ENCODE measurements around the gene LOXL1. TPM values are rescaled to one million over a fixed set of nuclear protein-coding genes. Genes with fewer than 3 reads are reported as not detected.
"Not testable (repeated sequence)": the region's sequence is repeated elsewhere in the genome, so short reads cannot be mapped to it uniquely, and the experiment has no call there.

Gene LOXL1
- total RNA-seq, 1 experiment from 2014 or later, result 11.8 TPM

DNA sequence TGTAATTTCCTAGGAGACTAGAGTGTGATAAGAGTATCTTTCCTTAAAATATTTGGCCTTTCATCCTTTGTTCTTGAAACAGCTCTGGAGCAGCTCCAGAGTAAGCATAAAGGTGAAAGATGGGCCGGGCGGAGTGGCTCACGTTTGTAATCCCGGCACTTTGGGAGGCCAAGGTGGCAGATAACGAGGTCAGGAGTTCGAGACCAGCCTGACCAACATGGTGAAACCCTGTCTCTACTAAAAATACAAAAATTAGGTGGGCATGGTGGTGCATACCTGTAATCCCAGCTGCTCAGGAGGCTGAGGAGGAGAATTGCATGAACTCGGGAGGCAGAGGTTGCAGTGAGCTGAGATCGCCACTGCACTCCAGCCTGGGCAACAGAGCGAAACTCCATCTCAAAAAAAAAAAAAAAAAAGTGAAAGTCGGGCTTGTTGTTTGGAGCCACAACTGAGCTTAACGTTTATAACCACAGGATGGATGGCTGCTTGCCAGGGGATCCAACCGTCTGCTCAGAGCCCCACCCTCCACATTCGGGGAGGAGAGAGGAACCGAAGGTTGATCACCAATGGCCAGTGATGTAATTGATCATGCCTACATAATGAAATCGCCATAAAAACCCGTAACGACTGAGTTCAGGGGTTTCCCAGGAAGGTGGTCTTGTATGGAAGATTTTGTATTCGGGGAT is 49.3 kb downstream of the LOXL1 start:
- not testable (repeated sequence) for H3K4me3 ChIP-seq (ENCODE audit: insufficient read depth, low read depth, low read length); H3K27me3 ChIP-seq (ENCODE audit: control insufficient read depth, insufficient read depth, low read length); H3K36me3 ChIP-seq (replicated peaks; ENCODE audit: control insufficient read depth, insufficient read depth, low read length)
- DNase-seq, result peak; percentile 14

DNA sequence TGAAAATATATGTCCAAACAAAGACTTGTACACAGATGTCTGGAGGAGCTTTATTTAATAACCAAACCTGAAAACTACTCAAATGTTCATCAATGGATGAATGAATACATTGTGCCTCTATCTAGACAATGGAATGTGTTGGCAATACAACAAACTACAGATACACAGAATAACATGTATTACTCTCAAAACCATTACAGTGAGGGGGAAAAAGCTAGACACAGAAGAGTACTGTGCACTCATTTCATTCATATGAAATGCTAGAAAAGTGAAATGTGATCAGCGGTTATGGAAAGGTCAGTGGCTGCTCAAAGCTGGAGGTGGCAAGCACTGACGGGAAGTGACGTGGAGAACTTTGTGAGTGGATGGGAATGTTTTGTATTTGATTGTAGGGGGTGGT is 52.6 kb downstream of the LOXL1 start:
- DNase-seq, result no peak
- H3K36me3 ChIP-seq (replicated peaks; ENCODE audit: control insufficient read depth, insufficient read depth, low read length), result no peaks in the 10 kb centered on the region
- H3K4me3 ChIP-seq (ENCODE audit: insufficient read depth, low read depth, low read length), result no peak overlapping the region
- no peaks in the 10 kb centered on the region for H3K27me3 ChIP-seq (ENCODE audit: control insufficient read depth, insufficient read depth, low read length)

DNA sequence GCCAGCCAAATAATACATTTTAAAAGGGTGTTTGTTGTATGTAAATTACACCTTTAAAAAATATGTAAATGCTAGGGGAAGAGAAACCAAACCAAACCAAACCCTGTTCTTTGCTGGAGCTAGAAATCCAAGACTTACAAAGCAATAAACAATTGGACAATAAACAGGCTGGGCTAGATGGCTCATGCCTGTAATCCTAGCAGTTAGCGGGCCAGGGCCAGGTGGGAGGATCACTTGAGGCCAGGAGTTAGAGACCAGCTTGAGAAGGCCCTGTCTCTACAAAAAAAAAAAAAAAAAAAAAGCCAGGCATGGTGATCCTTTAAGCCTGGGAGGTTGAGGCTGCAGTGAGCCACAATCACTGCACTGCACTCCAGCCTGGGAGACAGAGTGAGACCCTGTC is 53.4 kb downstream of the LOXL1 start:
- DNase-seq, result no peak
- Histone ChIP-seq H3K27me3 (ENCODE audit: control insufficient read depth, insufficient read depth, low read length) (no peaks in the 10 kb centered on the region), H3K4me3 (ENCODE audit: insufficient read depth, low read depth, low read length) (no peak overlapping the region), H3K36me3 (replicated peaks; ENCODE audit: control insufficient read depth, insufficient read depth, low read length) (no peaks in the 10 kb centered on the region)

DNA sequence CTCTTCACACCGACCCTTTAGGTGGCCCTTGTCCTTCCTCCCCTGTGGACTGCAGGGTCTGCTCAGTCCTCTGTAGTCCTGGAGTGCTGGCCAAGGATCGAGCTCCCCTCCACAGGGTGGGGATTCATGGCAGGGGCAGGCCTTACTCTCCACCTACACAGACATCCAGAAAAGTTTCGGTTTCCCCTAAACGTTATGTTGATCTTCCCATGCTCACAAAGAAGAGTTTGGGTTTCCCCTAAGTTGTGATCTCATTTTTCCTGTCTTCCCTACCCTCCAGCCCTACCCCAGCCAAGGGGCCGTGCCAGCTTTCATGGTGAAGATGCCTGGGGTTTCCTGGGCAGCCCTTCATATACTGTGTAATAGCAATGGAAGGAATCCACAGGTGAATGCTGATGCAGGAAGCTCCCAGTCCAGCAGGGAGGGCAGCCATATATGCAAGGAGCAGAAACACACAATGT is 55.5 kb downstream of the LOXL1 start:
- Histone ChIP-seq H3K36me3 (replicated peaks; ENCODE audit: control insufficient read depth, insufficient read depth, low read length) (no peaks in the 10 kb centered on the region), H3K27me3 (ENCODE audit: control insufficient read depth, insufficient read depth, low read length) (no peaks in the 10 kb centered on the region), H3K4me3 (ENCODE audit: insufficient read depth, low read depth, low read length) (no peak overlapping the region)
- no peak for DNase-seq

DNA sequence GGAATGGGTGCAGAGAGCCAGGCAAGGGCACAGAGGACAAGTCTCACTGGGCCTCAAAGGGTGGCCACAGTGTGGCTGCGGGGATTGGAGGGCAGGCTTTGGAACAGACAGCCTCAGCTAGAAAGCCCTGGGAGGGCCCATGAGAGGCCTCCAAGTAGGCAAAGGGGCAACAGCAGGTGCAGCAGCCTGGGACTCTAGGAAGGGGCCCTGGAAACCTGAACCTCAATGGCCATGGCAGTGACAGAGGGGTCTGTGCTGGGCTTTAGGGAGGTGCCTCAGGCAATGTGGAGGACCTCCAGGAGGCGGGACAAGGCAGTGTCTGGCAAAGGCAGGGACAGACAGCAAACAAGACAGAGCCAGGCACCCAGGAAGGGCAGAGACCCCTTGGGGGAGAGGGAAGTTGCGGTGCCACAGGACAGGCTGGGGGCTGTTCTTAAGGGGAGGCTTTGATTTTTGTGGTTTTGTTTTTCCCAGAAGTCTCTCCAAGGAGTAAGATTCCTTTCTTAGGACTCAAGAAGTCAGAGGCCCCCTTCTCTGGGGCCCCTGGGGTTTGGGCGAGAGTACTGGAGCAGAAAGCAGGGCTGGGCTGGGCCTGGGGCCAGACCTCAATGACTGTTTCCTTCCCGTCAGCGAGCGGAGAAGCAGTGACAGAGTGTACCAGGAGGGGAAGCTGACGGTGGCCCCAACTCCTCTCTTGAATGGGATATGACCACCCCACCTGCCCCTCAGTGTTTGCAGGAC is 56.1 kb downstream of the LOXL1 start:
- H3K4me3 ChIP-seq (ENCODE audit: insufficient read depth, low read depth, low read length), result no peak overlapping the region
- no peaks in the 10 kb centered on the region for H3K36me3 ChIP-seq (replicated peaks; ENCODE audit: control insufficient read depth, insufficient read depth, low read length)
- DNase-seq, result no peak

DNA sequence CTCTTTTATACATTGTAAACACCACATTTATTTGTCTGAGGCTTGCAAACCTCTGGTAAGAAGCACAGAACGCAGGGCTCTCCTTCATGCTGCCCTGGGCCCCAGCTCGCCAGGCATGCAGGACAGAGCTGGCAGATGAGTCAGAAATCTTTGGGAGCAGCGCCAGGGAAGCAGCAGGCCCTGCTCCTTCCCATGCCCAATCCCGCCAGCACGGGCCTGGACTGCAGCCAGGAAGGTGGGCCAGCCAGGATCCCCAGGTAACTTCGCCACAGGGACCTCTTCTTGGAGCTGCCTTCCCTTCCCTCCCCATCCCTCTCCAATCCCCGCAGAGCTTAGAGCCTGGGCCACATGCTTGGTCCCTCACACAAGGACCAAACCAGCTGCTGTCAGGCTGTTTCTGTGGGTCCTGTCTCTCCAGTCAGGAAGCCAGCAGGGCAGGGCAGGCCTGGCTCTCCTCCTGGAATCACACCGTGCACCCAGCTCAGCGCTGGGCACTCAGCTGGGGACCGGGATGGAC is 57.0 kb downstream of the LOXL1 start:
- no peaks in the 10 kb centered on the region for H3K36me3 ChIP-seq (replicated peaks; ENCODE audit: control insufficient read depth, insufficient read depth, low read length)
- H3K4me3 ChIP-seq (ENCODE audit: insufficient read depth, low read depth, low read length), result no peak overlapping the region
- H3K27me3 ChIP-seq (ENCODE audit: control insufficient read depth, insufficient read depth, low read length), result no peaks in the 10 kb centered on the region
- no peak for DNase-seq

More for the DNA sequence above, 56.1 kb downstream of the LOXL1 start:
- no peaks in the 10 kb centered on the region for H3K27me3 ChIP-seq (ENCODE audit: control insufficient read depth, insufficient read depth, low read length)

DNA sequence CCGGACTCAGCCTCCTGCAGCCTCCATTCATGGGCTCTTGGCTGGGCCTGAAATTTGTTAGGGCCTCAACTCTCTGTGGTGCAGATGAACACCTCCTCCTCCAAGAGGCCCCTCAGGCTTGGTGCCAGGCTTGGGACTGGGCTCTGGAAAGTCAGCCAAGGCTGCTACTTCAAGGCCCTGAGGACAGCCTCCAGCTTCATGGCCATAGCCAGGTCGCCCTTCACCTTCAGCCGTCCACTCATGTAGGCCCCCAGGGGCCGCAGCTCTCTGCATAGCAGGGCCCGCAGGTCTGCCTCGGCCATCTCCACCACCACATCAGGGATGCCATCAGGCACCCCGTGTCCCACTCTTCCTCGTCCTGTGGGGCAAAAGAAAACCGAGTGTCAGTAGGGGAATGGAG is 57.5 kb downstream of the LOXL1 start:
- Histone ChIP-seq H3K36me3 (replicated peaks; ENCODE audit: control insufficient read depth, insufficient read depth, low read length) (no peaks in the 10 kb centered on the region), H3K27me3 (ENCODE audit: control insufficient read depth, insufficient read depth, low read length) (no peaks in the 10 kb centered on the region), H3K4me3 (ENCODE audit: insufficient read depth, low read depth, low read length) (no peak overlapping the region)
- no peak for DNase-seq

DNA sequence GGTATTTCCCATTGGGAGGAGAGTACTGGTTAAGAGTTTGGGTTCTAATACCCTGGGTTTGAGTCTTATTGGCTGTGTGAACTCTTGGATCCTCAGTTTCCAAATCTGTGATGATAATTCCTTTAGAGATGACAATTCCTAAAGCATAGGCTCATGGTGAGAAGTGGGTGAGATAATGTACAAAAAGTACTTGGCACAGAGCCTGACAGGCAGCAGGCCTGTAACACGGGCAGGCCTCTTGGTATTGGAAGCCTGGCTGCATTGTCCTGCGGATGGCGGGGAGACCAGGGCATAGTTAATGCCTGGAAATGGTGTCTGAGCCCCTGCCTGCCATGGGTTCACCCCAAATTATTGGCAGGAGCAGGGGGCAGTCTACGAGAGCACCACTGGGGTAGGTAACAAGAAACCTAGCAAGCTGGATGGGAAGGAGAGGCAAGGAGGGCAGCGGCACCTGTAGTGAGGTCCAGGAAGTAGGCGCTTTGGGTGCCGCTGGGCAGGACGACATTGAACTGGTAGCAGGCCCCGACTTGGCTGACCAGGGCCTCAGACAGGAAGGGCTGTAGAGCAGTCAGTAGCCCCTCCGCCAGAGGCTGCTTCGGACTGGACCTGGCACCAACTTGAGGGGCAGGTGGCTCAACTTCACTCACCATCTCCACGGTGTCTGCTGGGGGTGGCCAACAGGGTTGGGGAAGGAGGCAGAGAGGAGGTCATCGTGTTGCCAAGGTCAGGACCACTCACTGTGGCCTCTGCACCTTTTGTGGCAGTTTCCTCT is 58.1 kb downstream of the LOXL1 start:
- Histone ChIP-seq H3K36me3 (replicated peaks; ENCODE audit: control insufficient read depth, insufficient read depth, low read length) (no peaks in the 10 kb centered on the region), H3K4me3 (ENCODE audit: insufficient read depth, low read depth, low read length) (no peak overlapping the region), H3K27me3 (ENCODE audit: control insufficient read depth, insufficient read depth, low read length) (no peaks in the 10 kb centered on the region)
- DNase-seq, result no peak

DNA sequence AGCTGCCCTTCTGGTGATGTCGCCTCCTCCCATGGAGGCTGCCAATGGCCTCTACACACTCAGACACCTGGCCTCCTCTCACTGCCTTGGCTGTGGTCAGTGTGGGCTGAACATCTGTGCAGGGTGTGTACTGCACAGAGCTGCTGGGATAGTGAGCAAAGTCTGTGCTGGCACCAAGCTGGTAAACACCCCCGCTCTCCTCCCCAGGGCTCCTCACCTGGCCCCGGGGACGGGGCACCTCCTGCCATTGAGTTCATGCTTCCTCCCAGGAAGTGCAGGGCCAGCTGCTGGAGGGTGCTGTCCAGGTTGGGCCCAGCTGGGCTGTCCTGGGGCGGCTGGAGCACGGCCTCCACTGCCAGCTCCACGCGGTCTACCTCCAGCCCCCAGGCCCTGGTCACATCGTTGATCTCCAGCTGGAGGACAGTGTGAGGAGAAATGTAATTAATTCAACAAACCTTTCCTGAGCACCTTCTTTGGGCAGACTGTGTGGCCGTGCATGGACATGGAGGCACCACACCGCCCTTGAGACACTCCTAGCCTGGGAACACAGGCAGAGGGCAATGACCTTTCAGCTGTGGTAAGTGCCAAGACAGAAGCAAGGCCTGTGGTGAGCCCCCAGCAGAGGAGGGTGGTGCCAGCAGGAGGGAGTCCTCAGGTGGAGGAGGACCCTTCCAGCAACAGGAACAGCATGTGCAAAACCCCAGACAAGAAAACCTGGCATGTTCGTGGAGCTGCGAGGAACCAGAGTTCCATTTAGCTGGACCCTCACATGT is 59.0 kb downstream of the LOXL1 start:
- H3K36me3 ChIP-seq (replicated peaks; ENCODE audit: control insufficient read depth, insufficient read depth, low read length), result no peaks in the 10 kb centered on the region
- no peak for DNase-seq
- no peak overlapping the region for H3K4me3 ChIP-seq (ENCODE audit: insufficient read depth, low read depth, low read length)
- H3K27me3 ChIP-seq (ENCODE audit: control insufficient read depth, insufficient read depth, low read length), result no peaks in the 10 kb centered on the region

DNA sequence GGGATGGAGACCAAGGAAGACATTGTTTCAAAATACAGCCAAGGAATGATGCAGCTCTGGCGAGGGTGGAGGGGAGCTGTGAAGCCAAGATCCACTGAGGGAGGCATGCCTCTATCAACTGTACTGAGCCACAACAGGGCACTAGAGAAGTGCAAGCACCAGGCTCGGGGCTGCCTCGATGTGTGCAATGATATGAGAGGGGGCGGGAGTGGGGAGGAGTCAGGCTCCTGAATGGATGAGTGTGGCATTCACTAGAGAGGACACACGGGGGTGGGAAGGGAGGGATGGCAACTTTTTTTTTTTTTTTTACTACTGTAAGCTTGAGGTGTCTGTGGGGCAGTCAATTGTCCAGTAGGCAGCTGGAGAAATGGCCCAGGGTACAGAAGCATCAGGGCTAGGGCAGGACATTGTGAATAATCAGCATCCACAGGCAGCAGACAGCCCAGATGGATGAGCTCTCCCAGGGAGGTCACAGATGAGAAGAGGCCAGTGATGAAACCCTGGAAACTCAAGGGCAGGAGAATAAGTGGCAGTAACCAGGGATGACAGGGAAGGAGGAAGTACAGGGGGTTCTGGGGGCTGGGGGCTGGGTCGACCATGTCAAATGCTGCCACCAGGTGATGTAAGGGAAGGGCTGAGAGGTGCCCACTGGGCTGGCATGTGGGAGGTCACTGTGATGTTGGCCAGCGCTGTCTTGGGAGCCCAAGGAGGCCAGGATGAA is 60.0 kb downstream of the LOXL1 start:
- Histone ChIP-seq H3K4me3 (ENCODE audit: insufficient read depth, low read depth, low read length) (no peak overlapping the region), H3K36me3 (replicated peaks; ENCODE audit: control insufficient read depth, insufficient read depth, low read length) (no peaks in the 10 kb centered on the region), H3K27me3 (ENCODE audit: control insufficient read depth, insufficient read depth, low read length) (no peaks in the 10 kb centered on the region)
- no peak for DNase-seq

DNA sequence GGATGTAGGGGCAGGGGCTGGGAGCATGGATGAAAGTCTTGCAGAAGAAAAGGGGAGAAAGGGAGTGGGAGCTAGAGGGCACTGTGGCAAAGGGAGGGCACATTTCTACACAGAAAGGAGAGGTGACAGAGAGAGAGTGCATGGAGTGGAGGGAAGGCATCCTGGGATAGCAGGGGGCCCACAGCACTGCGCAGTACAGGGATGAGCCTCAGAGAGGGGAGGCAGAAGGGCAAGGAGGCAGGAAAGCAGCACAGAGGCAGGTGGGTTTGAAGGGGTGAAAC is 60.5 kb downstream of the LOXL1 start:
- DNase-seq, result no peak
- Histone ChIP-seq H3K36me3 (replicated peaks; ENCODE audit: control insufficient read depth, insufficient read depth, low read length) (no peaks in the 10 kb centered on the region), H3K4me3 (ENCODE audit: insufficient read depth, low read depth, low read length) (no peak overlapping the region), H3K27me3 (ENCODE audit: control insufficient read depth, insufficient read depth, low read length) (no peaks in the 10 kb centered on the region; the same call in 1 of the 2 replicates)

DNA sequence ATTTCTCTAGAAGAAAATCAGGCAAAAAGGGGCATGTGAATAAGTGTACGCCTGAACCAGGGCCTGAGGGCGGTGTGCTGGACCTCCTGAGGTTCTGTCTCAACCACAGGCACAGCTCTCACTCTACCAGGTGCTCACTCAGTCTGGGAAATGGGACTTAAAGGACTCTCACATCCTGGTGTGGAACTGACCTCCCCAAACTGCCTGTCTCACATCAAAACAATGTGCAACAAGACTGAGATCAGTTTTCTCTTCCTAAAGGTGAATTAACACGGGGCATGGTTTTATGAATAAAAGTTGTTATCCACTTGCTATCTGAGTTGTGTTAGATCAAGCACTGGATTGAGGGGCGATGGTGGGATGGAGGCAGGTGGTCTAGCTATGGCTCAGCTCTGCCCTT is 61.0 kb downstream of the LOXL1 start:
- Histone ChIP-seq H3K36me3 (replicated peaks; ENCODE audit: control insufficient read depth, insufficient read depth, low read length) (no peaks in the 10 kb centered on the region), H3K27me3 (ENCODE audit: control insufficient read depth, insufficient read depth, low read length) (no peaks in the 10 kb centered on the region; the same call in 1 of the 2 replicates), H3K4me3 (ENCODE audit: insufficient read depth, low read depth, low read length) (no peak overlapping the region)
- DNase-seq, result no peak

DNA sequence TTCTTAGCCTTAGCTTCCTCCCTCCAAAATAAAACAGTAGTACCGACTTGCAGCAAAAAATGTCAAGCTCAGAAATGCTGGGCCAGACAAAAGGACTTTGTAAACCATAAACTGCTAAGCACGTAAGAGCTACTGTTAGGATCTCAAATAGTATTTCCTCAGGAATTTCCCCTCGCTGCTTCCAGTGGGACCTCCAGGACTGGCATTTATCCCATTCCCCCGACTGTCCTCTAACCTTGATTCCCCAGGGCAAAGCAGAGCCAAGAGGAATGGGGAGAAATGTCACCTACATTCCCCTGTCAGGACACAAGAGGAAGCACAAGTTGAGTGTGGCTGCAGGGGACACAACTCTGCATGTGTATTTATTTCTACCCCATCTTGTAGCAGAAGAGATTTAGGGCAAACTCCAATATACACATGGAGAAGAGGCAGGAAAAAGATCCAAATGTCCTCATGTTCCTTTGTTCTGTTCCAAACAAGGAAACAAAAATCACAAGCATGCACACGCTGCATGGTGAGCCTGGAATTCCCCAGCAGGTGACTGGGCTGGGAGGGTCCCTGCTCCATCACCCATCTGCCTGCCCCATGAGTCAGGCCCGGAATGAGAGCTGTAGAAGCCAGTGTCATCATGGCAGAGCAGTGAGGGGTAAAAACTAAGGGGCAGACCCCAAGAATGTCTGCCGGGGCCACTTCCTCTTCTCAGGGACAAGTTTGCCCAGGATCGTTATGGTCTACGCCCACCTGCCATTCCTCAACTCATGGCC is 61.6 kb downstream of the LOXL1 start:
- Histone ChIP-seq H3K36me3 (replicated peaks; ENCODE audit: control insufficient read depth, insufficient read depth, low read length) (no peaks in the 10 kb centered on the region), H3K4me3 (ENCODE audit: insufficient read depth, low read depth, low read length) (no peak overlapping the region), H3K27me3 (ENCODE audit: control insufficient read depth, insufficient read depth, low read length) (no peaks in the 10 kb centered on the region; the same call in 1 of the 2 replicates)
- no peak for DNase-seq

Measured in H7 (cell line).